SJSA1 (cell line): ENCODE data around the gene AIDA. TPM values are rescaled to one million over a fixed set of nuclear protein-coding genes. Genes with fewer than 3 reads are reported as not detected.

ENCODE experiments used
- DNase-seq, 2 experiments: peaks; one replicate each; pipeline ENCODE4 v3.0.0-alpha.2; 2015 to 2020; ENCODE audit warnings: low spot score in 2 of 2, low read depth in 1 of 2
- H3K27ac ChIP-seq: fragments of 250-450 bp; sonication (Bioruptor Pico); 2 replicates; pipeline ENCODE4 v1.5.1; 2020; ENCODE audit warnings: mild to moderate bottlenecking, moderate library complexity
- H3K27me3 ChIP-seq: fragments of 250-450 bp; sonication (Bioruptor Pico); replicated peaks from 2 replicates; pipeline ENCODE4 v1.5.1; 2020; ENCODE audit warnings: mild to moderate bottlenecking, moderate library complexity
- H3K36me3 ChIP-seq: fragments of 250-450 bp; sonication (Bioruptor Pico); 2 replicates; pipeline ENCODE4 v1.5.1; 2020; ENCODE audit warnings: mild to moderate bottlenecking
- H3K4me1 ChIP-seq: fragments of 250-450 bp; sonication (Bioruptor Pico); replicated peaks from 2 replicates; pipeline ENCODE4 v1.6.1; 2021; ENCODE audit warnings: mild to moderate bottlenecking
- H3K4me3 ChIP-seq: fragments of 250-450 bp; sonication (Bioruptor Pico); 2 replicates; pipeline ENCODE4 v1.5.1; 2020; ENCODE audit warnings: mild to moderate bottlenecking
- H3K9me3 ChIP-seq: fragments of 250-450 bp; sonication (Bioruptor Pico); replicated peaks from 2 replicates; pipeline ENCODE4 v1.5.1; 2020; ENCODE audit warnings: mild to moderate bottlenecking
- total RNA-seq: library from RNA; depleted of rRNA; stranded (reverse); fragments of >200 nt; shearing (Covaris generic); gene quantifications from 2 replicates; pipeline ENCODE4 v1.2.3, GENCODE V29; 2014; rRNA removed

AIDA gene
- total RNA-seq, 1 experiment from 2014 or later: 50.0 TPM

GRCh38 chr1:222620566-222620965 lies 91.7 kb downstream of the AIDA start:
- Histone ChIP-seq H3K4me3 (no peak overlapping the region), H3K27me3 (no peaks in the 10 kb centered on the region), H3K36me3 (peaks cover 38% of the 10 kb centered on the region), H3K4me1 (peaks cover 14% of the 10 kb centered on the region), H3K9me3 (0 out of 2 replicates have a peak, but pooled peaks cover 2% of the 10 kb centered on the region), H3K27ac (no peak overlapping the region)
- no peak for DNase-seq

- H3K36me3 ChIP-seq: peaks cover 26% of the 10 kb centered on the region
- peak overlapping the region; percentile 99 for H3K4me3 ChIP-seq
- DNase-seq: peak in 1 of 2 experiments; percentile 40
- no peak overlapping the region for H3K27ac ChIP-seq
- 0 out of 2 replicates have a peak, but pooled peaks cover 2% of the 10 kb centered on the region for H3K9me3 ChIP-seq
- no peaks in the 10 kb centered on the region for H3K27me3 ChIP-seq
- H3K4me1 ChIP-seq: peaks cover 14% of the 10 kb centered on the region
Measured at GRCh38 chr1:222618880-222619596, 93.3 kb downstream of the AIDA start.

Other genes starting within 250 kb of the AIDA start
- 2.2 and 3.1 TPM in 2 replicates for gene HHIPL2, start 164.4 kb downstream of the AIDA start, total RNA-seq
- gene TAF1A, start 122.6 kb downstream of the AIDA start, total RNA-seq: 5.8 and 10.8 TPM in 2 replicates
- gene MIA3, start 94.4 kb downstream of the AIDA start, total RNA-seq: 30.7 and 53.3 TPM in 2 replicates
- gene BROX, start 73 bp upstream of the AIDA start, total RNA-seq: 38.4 and 67.6 TPM in 2 replicates
- gene FAM177B, start 24.7 kb upstream of the AIDA start, total RNA-seq: not detected in 2 replicates
- gene DISP1, start 102.5 kb upstream of the AIDA start, total RNA-seq: 3.7 and 5.2 TPM in 2 replicates